HepG2 (cell line): ENCODE measurements around the gene OSR1. TPM values are rescaled to one million over a fixed set of nuclear protein-coding genes. Genes with fewer than 3 reads are reported as not detected.

Source experiments
- FOXO1 ChIP-seq: sonication (generic); formaldehyde crosslinking; IDR thresholded peaks from 2 replicates; pipeline ENCODE4 v1.4.0; 2020; ENCODE audit warnings: missing genetic modification reagents
- JUN ChIP-seq: sonication (generic); formaldehyde crosslinking; IDR thresholded peaks from 2 replicates; pipeline ENCODE4 v1.4.0; 2020; ENCODE audit warnings: mild to moderate bottlenecking, missing genetic modification reagents
- KDM2A ChIP-seq: sonication (generic); formaldehyde crosslinking; IDR thresholded peaks from 2 replicates; pipeline ENCODE4 v1.4.0; 2020; ENCODE audit warnings: low read depth, missing genetic modification reagents, borderline replicate concordance
- KLF12 ChIP-seq: sonication (generic); formaldehyde crosslinking; IDR thresholded peaks from 2 replicates; pipeline ENCODE4 v1.4.0; 2020; ENCODE audit warnings: missing genetic modification reagents, borderline replicate concordance
- KLF16 ChIP-seq, 2 experiments: sonication (generic) in 1 of 2; formaldehyde crosslinking in 1 of 2; IDR thresholded peaks; 2 replicates each; pipeline versions ENCODE4 v1.6.1 to v1.8.0; 2016 to 2023; ENCODE audit warnings: missing genetic modification reagents in 2 of 2, missing compliant biosample characterization in 1 of 2
- PRMT3 ChIP-seq: sonication (generic); formaldehyde crosslinking; IDR thresholded peaks from 2 replicates; pipeline ENCODE4 v1.8.1; 2022; ENCODE audit warnings: low read depth, mild to moderate bottlenecking, moderate library complexity, missing genetic modification reagents, borderline replicate concordance
- PTBP1 ChIP-seq: fragments of 200-400 bp; formaldehyde crosslinking; IDR thresholded peaks from 2 replicates; pipeline ENCODE4 v1.6.1; 2018; ENCODE audit warnings: low read length, low read depth; ENCODE audit not compliant: poor library complexity, severe bottlenecking
- RARG ChIP-seq: sonication (generic); formaldehyde crosslinking; IDR thresholded peaks from 2 replicates; pipeline ENCODE4 v1.4.0; 2020; ENCODE audit warnings: low read depth, mild to moderate bottlenecking, missing genetic modification reagents
- TAF1 ChIP-seq: sonication (generic); formaldehyde crosslinking; IDR thresholded peaks from 2 replicates; pipeline ENCODE4 v1.4.0; 2020; ENCODE audit warnings: missing genetic modification reagents
- ZFP62 ChIP-seq: sonication (generic); formaldehyde crosslinking; IDR thresholded peaks from 2 replicates; pipeline ENCODE4 v1.4.0; 2020; ENCODE audit warnings: missing genetic modification reagents
- ZNF136 ChIP-seq: sonication (generic); formaldehyde crosslinking; IDR thresholded peaks from 2 replicates; pipeline ENCODE4 v1.8.1; 2022; ENCODE audit warnings: low read depth, mild to moderate bottlenecking, moderate library complexity, missing genetic modification reagents
- ZNF225 ChIP-seq: sonication (generic); formaldehyde crosslinking; IDR thresholded peaks from 2 replicates; pipeline ENCODE4 v1.4.0; 2020; ENCODE audit warnings: mild to moderate bottlenecking, missing genetic modification reagents
- ZNF235 ChIP-seq: sonication (generic); formaldehyde crosslinking; IDR thresholded peaks from 2 replicates; pipeline ENCODE4 v1.8.1; 2023; ENCODE audit warnings: mild to moderate bottlenecking, missing genetic modification reagents, borderline replicate concordance
- ZNF260 ChIP-seq: sonication (generic); formaldehyde crosslinking; IDR thresholded peaks from 2 replicates; pipeline ENCODE4 v1.4.0; 2020; ENCODE audit warnings: missing genetic modification reagents, low read depth, mild to moderate bottlenecking, borderline replicate concordance
- ZNF556 ChIP-seq: sonication (generic); formaldehyde crosslinking; IDR thresholded peaks from 2 replicates; pipeline ENCODE4 v1.4.0; 2020; ENCODE audit warnings: mild to moderate bottlenecking, missing genetic modification reagents, borderline replicate concordance
- ZNF564 ChIP-seq: sonication (generic); formaldehyde crosslinking; IDR thresholded peaks from 2 replicates; pipeline ENCODE4 v1.8.1; 2023; ENCODE audit warnings: mild to moderate bottlenecking, missing genetic modification reagents
- ZNF616 ChIP-seq: sonication (generic); formaldehyde crosslinking; IDR thresholded peaks from 2 replicates; pipeline ENCODE4 v1.5.0; 2020; ENCODE audit warnings: low read depth, mild to moderate bottlenecking, missing genetic modification reagents
- ZNF629 ChIP-seq: sonication (generic); formaldehyde crosslinking; conservative IDR thresholded peaks from 2 replicates; pipeline ENCODE4 v1.5.0; 2020; ENCODE audit warnings: missing genetic modification reagents
- ZNF674 ChIP-seq: sonication (generic); formaldehyde crosslinking; IDR thresholded peaks from 2 replicates; pipeline ENCODE4 v1.5.0; 2020; ENCODE audit warnings: low read depth, mild to moderate bottlenecking, missing genetic modification reagents
- polyA plus RNA-seq, 8 experiments: library from polyadenylated mRNA; depleted of rRNA in 3 of 8; stranded (reverse) in 7 of 8; unstranded in 1 of 8; fragments of >200 nt; fragmentation: Illumina TruSeq in 4 of 8; extraction: Trizol in 4 of 8; gene quantifications; 2 replicates each; pipeline versions ENCODE4 v1.2.1 to v1.2.3, GENCODE V29; 2011 to 2016; ENCODE audit warnings: low read depth in 4 of 8, missing spikeins in 1 of 8, mixed read lengths in 1 of 8; ENCODE audit not compliant: insufficient read depth in 1 of 8
- total RNA-seq, 5 experiments: library from RNA; depleted of rRNA; stranded (reverse); fragments of >200 nt; fragmentation: Illumina TruSeq; extraction: Trizol; gene quantifications; 2 replicates each; pipeline ENCODE4 v1.2.3, GENCODE V29; 2016; ENCODE audit warnings: low read depth in 1 of 5
- TF ChIP-seq, protein P1 (sequence below): sonication (generic); formaldehyde crosslinking; IDR thresholded peaks from 2 replicates; pipeline ENCODE4 v1.5.0; 2020; ENCODE audit warnings: mild to moderate bottlenecking, missing genetic modification reagents
- TF ChIP-seq, protein P2 (sequence below), 2 experiments: sonication (generic) in 1 of 2; formaldehyde crosslinking in 1 of 2; IDR thresholded peaks; 2 replicates each; pipeline versions ENCODE4 v1.4.0 to v1.6.1; 2018 to 2020; ENCODE audit warnings: missing genetic modification reagents in 2 of 2, borderline replicate concordance in 1 of 2, low read depth in 1 of 2, mild to moderate bottlenecking in 1 of 2, missing biosample characterization in 1 of 2
- TF ChIP-seq, protein P3 (sequence below): sonication (generic); formaldehyde crosslinking; IDR thresholded peaks from 2 replicates; pipeline ENCODE4 v1.4.0; 2020; ENCODE audit warnings: missing genetic modification reagents, borderline replicate concordance

Gene OSR1
- total and polyA plus RNA-seq, 2 of the 13 experiments (the other 11 are each of a cell fraction or from before 2014, with no cell fraction given), result 0.63 to 1.1 TPM

DNA sequence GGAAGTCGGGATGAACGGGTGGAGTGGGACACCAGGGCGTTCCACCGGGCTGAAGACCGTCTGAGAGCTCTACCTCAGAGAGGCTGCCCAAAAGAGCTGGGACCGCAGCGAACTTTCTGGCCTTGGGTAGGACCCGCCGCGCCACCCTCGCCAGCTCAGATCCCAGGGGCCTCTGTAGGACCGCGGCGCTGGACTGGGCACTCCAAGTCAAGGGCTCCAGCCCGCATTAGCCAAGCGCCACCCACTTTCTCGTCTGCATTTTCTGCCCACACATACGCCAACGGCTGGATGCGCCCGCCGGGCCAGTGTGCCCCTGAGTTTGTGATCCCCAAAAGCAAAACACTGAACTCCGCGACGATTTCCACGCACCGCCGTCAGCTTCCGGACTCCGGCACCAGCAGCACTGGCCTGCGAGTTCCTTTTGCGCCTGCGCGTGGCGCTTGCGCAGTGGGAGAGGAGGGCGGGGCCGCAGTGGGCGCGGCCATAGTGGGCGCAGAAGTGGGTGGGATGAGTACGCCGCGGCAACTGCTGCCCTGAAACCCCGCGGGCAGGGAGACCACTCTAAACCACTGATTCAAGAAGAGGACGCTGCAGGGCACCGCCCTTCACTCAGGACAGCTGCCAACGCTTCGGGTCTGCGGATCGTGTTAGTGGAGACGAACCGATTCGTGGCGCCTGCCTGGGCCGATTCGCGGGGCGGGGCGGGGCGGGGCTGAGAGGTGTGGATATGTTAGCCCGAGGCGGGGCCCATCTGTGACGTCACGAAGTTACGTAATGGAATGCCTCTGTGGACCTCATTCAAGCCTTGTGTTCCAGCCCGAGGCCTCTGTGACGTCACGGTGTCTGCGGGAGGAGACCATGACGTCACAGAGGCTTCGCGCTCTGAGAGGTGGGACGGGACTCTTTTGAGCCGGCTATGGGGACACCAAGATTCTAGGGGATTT lies 10.5 kb downstream of the OSR1 start (continued):
- TF ChIP-seq ZNF616 (CRISPR knock-in tag) (no peak), KDM2A (CRISPR knock-in tag) (peak; percentile 95), KLF16 (CRISPR knock-in tag; IDR thresholded peaks at IDR 0.05) (peak in 1 of 2 experiments; percentile 80; a peak in 1 of 4 replicates), ZNF260 (CRISPR knock-in tag) (no peak), JUN (CRISPR knock-in tag) (0 out of 2 replicates have a peak, but pooled peaks have one; percentile 46), ZNF674 (no peak; the same call in 1 of the 2 replicates), ZNF556 (CRISPR knock-in tag) (peak; percentile 82; the same call in 1 of the 2 replicates), ZFP62 (CRISPR knock-in tag) (no peak), ZNF629 (CRISPR knock-in tag) (0 out of 2 replicates have a peak, but pooled peaks have one; percentile 6), RARG (CRISPR knock-in tag) (no peak), ZNF136 (CRISPR knock-in tag) (no peak; the same call in 1 of the 2 replicates), ZNF564 (no peak; the same call in 1 of the 2 replicates), ZNF225 (CRISPR knock-in tag) (peak; percentile 93; the same call in 1 of the 2 replicates), PRMT3 (CRISPR knock-in tag) (no peak), KLF12 (CRISPR knock-in tag) (peak; percentile 92), FOXO1 (CRISPR knock-in tag) (peak; percentile 43; the same call in 1 of the 2 replicates), PTBP1 (peak; percentile 40), ZNF235 (CRISPR knock-in tag) (peak; percentile 94; the same call in 1 of the 2 replicates), TAF1 (CRISPR knock-in tag) (peak; percentile 98)
- TF ChIP-seq, protein P1, sequence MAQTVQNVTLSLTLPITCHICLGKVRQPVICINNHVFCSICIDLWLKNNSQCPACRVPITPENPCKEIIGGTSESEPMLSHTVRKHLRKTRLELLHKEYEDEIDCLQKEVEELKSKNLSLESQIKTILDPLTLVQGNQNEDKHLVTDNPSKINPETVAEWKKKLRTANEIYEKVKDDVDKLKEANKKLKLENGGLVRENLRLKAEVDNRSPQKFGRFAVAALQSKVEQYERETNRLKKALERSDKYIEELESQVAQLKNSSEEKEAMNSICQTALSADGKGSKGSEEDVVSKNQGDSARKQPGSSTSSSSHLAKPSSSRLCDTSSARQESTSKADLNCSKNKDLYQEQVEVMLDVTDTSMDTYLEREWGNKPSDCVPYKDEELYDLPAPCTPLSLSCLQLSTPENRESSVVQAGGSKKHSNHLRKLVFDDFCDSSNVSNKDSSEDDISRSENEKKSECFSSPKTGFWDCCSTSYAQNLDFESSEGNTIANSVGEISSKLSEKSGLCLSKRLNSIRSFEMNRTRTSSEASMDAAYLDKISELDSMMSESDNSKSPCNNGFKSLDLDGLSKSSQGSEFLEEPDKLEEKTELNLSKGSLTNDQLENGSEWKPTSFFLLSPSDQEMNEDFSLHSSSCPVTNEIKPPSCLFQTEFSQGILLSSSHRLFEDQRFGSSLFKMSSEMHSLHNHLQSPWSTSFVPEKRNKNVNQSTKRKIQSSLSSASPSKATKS (CRISPR knock-in tag), result peak; percentile 70; the same call in 1 of the 2 replicates
- TF ChIP-seq, protein P2, sequence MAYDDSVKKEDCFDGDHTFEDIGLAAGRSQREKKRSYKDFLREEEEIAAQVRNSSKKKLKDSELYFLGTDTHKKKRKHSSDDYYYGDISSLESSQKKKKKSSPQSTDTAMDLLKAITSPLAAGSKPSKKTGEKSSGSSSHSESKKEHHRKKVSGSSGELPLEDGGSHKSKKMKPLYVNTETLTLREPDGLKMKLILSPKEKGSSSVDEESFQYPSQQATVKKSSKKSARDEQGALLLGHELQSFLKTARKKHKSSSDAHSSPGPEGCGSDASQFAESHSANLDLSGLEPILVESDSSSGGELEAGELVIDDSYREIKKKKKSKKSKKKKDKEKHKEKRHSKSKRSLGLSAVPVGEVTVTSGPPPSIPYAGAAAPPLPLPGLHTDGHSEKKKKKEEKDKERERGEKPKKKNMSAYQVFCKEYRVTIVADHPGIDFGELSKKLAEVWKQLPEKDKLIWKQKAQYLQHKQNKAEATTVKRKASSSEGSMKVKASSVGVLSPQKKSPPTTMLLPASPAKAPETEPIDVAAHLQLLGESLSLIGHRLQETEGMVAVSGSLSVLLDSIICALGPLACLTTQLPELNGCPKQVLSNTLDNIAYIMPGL (CRISPR knock-in tag; IDR thresholded peaks at IDR 0.05; ENCODE audit: borderline replicate concordance in 1 of 2, low read depth in 1 of 2), result peak; percentile 73 to 91
- TF ChIP-seq, protein P3, sequence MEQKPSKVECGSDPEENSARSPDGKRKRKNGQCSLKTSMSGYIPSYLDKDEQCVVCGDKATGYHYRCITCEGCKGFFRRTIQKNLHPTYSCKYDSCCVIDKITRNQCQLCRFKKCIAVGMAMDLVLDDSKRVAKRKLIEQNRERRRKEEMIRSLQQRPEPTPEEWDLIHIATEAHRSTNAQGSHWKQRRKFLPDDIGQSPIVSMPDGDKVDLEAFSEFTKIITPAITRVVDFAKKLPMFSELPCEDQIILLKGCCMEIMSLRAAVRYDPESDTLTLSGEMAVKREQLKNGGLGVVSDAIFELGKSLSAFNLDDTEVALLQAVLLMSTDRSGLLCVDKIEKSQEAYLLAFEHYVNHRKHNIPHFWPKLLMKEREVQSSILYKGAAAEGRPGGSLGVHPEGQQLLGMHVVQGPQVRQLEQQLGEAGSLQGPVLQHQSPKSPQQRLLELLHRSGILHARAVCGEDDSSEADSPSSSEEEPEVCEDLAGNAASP (CRISPR knock-in tag), result peak; percentile 78
